GM18951 (cell line): Measurements from ENCODE around the gene DHRSX.
"Not testable (repeated sequence)": the region's sequence is repeated elsewhere in the genome, so short reads cannot be mapped to it uniquely, and the experiment has no call there.

Experiments used
- POLR2A ChIP-seq: IDR thresholded peaks from 4 replicates; pipeline ENCODE4 v1.6.1; 2011; ENCODE audit warnings: mild to moderate bottlenecking; ENCODE audit not compliant: insufficient read length, insufficient read depth; ENCODE audit errors: extremely low read depth
- in situ Hi-C: fragments of 300-500 bp; cut with MboI; formaldehyde crosslinking; loops from one replicate; pipeline ENCODE4 v1.12.0; 2022; ENCODE audit warnings: low sequenced_read_pairs, mixed read lengths, inconsistent platforms; ENCODE audit not compliant: unreplicated experiment

DHRSX gene

DNA sequence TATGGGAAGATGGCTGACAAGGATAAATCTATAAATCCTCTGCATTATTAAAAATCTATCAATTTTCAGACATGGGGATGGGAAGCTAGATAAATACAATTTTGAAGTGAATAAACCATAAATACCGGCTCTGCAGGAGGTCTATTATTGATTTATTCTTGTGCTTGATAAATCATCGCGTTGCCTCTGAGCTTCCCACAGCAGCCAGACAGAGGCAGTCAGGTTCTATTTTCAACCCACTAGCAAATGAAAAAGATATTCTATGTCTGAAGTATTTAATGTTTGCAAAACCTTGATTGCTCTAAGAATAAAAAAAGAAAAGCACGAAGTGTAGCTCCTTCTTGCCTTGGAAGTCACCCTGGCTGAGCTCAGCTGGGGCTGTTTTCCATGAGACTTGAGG is 216.2 kb downstream of the DHRSX start:
- no peak for TF ChIP-seq POLR2A
- in situ Hi-C loops: no loop called here

DNA sequence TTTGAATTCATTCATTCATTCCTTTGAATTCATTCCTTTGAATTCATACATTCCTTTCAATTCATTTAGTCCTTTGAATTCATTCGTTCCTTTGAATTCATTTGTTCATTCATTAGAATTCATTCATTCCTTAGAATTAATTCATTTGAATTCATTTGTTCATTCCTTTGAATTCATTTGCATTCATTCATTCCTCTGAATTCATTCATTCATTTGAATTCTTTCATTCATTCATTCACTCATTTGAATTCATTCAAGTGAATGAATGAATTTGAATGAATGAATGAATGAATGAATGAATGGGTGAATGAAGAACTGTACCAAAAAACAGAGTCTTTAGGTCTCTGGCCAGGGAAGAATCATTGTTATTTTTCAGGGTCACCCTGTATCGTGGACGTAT is 216.6 kb downstream of the DHRSX start:
- TF ChIP-seq POLR2A: no peak
- in situ Hi-C loops: no loop called here

DNA sequence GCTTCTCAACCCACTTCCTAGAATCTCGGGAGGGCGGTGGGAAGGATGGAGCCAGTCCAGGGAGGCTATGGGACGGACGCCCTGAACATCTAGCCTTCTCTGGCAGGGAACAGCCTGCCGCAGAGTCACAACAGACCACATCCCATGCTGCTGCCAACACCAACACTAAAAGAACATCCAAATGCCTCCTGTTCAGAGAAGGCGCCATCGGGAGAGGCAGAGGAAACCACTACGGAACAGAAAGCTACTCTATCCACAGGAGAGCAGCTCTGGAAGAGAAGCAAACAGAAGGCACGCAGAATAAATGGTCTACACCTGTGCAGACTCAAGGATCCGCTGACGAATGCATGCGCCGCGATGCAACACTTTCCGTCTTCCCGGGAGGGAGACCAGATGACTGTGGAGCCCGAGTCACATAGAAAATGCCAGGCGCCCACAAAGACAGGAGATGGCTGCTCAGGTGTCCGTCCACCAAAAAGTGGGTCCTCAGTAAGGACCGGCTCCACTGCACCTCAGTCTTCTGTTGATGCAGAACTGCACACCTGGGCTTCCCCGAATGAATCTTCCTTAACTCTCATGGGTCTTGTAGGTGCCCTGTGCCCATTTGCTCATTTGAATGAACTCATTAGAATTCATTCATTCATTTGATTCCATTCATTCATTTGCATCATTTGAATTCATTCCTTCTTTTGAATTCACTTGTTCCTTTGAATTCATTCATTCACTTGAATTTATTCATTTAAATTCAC is 217.5 kb downstream of the DHRSX start:
- no peak for TF ChIP-seq POLR2A
- in situ Hi-C loops: no loop called here

DNA sequence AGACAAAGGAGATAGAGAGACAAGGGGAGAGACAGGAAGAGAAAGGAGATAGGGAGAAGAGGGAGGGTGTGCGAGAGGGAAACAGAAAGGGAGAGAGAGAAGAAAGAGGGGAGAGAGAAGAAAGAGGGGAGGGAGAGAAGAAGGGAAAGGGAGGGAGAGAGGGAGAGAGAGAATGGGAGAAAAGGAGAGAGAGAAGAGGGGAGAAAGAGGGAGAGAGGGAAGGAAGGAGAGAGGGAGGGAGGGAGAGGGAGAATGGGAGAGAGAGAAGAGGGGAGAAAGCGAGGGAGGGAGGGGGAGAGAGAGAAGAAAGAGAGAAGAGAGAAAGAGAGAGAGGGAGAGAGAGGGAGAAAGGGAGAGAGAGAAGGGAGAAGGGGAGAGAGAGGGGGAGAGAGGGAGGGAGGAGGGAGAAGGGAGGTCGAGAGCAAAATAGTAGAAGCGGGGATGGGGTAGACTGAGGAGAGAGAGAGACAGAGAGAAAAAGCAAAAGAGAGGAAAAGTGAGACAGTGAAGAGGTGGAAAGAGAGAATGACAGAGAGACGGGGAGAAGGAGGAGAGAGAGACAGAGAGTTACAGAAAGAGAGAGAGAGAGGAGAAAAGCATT is 218.2 kb downstream of the DHRSX start:
- TF ChIP-seq POLR2A: no peak
- in situ Hi-C loops: no loop called here

DNA sequence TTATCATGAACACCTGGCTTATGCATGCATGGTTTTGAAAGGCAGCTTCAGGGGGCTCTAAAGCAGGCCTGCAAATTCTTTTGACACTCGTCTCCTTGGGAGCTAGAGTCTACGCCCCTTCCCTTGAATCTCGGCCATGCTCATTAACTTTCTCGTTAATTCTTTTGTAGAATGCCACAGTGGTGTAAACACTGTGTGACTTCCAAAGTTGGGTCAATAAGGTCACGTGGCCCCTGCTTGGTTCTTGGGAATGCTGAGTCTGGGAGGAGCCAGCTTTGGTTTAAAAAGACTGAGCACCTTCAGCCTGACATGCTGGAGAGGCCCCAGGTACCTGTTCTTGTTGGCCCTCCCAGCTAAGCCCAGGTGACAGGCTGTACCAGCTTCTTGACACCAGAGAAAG is 228.4 kb downstream of the DHRSX start:
- TF ChIP-seq POLR2A: no peak
- in situ Hi-C loops: no loop called here

DNA sequence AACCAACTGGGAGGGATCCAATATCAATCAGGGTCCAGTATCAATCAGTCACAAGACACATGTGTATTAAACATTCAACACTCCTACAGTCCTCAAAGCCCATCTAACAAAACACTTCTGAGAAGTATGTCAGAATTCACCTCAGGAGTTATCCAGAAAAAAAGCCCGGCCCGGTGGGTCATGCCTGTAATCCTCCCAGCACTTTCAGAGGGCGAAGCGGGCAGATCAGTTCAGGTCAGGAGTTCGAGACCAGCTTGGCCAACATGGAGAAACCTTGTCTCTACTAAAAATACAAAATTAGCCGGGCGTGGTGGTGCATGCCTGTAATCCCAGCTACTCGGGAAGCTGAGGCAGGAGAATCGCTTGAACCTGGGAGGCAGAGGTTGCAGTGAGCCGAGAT is 229.2 kb downstream of the DHRSX start:
- in situ Hi-C loops: not testable (repeated sequence)

DNA sequence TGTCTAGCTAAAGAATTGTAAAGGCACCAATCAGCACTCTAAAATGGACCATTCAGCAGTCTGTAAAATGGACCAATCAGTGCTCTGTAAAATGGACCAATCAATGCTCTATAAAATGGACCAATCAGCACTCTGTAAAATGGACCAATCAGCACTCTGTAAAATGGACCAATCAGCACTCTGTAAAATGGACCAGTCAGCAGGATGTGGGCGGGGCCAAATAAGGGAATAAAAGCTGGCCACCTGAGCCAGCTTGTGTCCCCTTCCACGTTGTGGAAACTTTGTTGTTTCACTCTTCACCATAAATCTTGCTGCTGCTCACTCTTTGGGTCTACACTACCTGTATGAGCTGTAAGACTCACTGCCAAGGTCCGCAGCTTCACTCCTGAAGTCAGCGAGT is 230.0 kb downstream of the DHRSX start:
- in situ Hi-C loops: not testable (repeated sequence)

DNA sequence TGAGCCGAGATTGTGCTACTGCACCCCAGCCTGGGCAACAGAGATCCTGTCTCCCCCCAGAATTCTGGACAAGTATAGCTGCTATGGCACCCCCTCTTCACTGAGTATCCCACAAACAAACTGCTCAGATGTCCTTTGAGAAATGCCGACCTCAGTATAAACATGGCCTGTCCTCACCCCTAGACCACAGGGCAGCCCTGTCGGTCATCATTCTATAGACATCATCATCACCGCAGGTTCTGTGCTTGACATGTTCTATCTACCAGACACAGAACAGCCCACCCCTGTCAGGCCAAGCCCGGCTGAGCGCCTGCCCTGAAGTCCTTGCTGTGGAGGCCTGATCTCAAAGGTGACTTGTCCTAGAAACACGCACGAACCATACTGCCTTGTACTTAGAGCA is 232.9 kb downstream of the DHRSX start:
- in situ Hi-C loops: no loop called here
- no peak for TF ChIP-seq POLR2A

DNA sequence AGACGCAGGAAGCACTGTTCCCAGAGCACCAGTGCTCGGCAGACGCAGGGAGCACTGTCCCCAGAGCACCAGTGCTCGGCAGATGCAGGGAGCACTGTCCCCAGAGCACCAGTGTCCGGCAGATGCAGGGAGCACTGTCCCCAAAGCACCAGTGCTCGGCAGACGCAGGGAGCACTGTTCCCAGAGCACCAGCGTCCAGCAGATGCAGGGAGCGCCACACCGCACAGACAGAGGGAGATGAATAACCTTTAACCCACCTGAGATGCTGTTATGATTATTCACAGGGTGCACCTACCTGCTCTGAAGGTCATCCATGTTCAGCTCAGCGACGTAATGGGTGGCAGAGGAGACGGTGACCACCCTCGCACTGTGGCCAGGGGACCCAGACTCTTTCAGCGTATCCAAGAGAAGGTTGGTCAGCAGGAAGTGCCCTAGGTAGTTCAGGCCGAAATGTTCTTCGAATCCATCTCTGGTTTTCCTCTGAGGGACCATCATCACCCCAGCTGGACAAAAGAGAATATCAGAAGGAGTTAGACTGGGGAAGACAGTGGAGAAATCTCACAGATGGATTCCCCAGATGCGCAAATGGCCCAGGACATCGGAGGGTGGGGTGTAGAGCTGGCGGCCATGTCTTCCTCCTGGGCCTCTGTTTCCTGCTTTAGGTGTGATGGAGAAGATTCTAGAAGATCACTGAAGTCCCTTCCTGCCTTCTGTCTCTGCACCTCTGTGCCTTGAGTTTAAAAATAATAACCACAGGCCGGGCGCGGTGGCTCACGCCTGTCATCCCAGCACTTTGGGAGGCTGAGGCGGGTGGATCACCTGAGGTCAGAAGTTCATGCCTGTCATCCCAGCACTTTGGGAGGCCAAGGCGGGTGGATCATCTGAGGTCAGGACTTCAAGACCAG is 234.1 kb downstream of the DHRSX start:
- in situ Hi-C loops: no loop called here
- no peak for TF ChIP-seq POLR2A

DNA sequence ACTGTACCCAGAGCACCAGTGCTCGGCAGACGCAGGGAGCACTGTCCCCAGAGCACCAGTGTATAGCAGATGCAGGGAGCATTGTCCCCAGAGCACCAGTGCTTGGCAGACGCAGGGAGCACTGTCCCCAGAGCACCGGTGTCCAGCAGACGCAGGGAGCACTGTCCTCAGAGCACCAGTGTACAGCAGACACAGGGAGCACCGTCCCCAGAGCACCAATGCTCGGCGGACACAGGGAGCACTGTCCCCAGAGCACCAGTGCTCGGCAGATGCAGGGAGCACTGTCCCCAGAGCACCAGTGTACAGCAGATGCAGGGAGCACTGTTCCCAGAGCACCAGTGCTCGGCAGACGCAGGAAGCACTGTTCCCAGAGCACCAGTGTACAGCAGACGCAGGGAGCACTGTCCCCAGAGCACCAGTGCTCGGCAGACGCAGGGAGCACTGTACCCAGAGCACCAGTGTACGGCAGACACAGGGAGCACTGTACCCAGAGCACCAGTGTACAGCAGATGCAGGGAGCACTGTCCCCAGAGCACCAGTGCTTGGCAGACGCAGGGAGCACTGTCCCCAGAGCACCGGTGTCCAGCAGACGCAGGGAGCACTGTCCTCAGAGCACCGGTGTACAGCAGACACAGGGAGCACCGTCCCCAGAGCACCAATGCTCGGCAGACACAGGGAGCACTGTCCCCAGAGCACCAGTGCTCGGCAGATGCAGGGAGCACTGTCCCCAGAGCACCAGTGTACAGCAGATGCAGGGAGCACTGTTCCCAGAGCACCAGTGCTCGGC is 234.9 kb downstream of the DHRSX start:
- in situ Hi-C loops: not testable (repeated sequence)

DNA sequence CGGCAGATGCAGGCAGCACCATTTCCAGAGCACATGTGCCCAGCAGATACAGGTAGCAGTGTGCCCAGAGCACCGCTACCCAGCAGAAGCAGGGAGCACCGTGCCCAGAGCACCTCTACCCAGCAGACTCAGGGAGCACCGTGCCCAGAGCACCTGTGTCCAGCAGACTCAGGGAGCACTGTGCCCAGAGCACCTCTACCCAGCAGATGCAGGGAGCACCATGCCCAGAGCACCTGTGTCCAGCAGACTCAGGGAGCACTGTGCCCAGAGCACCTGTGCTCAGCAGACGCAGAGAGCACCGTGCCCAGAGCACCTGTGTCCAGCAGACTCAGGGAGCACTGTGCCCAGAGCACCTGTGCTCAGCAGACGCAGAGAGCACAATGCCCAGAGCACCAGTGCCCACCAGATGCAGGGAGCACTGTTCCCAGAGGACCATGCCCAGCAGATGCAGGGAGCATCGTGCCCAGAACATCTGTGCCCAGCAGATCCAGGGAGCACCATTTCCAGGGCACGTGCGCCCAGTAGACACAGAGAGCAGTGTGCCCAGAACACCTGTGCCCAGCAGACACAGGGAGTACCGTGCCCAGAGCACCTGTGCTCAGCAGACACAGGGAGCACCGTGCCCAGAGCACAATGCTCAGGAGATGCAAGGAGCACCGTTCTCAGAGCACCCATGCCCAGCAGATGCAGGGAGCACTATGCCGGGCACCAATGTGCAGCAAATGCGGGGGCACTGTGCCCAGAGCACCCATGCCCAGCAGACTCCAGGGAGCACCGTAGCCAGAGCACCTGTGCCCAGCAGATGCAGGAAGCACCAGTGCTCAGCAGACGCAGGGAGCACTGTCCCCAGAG is 236.4 kb downstream of the DHRSX start:
- TF ChIP-seq POLR2A: no peak
- in situ Hi-C loops: no loop called here

DNA sequence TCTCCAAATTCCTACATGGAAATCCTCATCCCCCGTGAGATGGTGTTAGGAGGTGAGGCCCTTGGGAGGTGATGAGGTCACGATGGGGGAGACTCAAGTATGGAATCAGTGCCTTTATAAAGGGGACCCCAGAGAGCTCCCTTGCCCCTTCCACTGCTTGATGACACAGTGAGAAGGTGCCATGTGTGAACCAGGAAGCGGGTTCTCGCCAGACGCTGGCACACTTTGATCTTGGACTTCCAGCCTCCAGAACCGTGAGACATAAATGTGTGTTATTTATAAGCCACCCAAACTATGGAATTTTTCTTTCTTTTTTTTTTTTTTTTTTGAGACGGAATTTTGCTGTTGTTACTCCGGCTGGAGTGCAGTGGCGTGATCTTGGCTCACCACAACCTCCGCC is 237.6 kb downstream of the DHRSX start:
- no peak for TF ChIP-seq POLR2A
- in situ Hi-C loops: no loop called here
